Lower lobe of right lung (tissue), 2 donors: ENCODE measurements around the gene FIG4. TPM values are rescaled to one million over a fixed set of nuclear protein-coding genes. Genes with fewer than 3 reads are reported as not detected.

Source experiments
- ATAC-seq, 2 donors: fragments of 200-7000 bp; cut with Tn5 transposase; one replicate each; pipeline ENCODE4 v1.9.1; 2020 to 2022; ENCODE audit warnings: mild to moderate bottlenecking in 2 of 2, moderate library complexity in 2 of 2
- DNase-seq: peaks from one replicate; pipeline ENCODE4 v3.0.0-alpha.2; 2020
- H3K27ac ChIP-seq: fragments of 200-600 bp; one replicate; pipeline ENCODE4 v1.8.0; 2022
- H3K27me3 ChIP-seq: fragments of 200-600 bp; one replicate; pipeline ENCODE4 v1.8.0; 2022; ENCODE audit warnings: low read depth
- H3K36me3 ChIP-seq: fragments of 200-600 bp; one replicate; pipeline ENCODE4 v1.8.0; 2022; ENCODE audit warnings: mild to moderate bottlenecking
- H3K4me1 ChIP-seq: fragments of 200-600 bp; one replicate; pipeline ENCODE4 v1.8.0; 2022
- H3K4me3 ChIP-seq: fragments of 200-600 bp; one replicate; pipeline ENCODE4 v1.8.0; 2022; ENCODE audit warnings: mild to moderate bottlenecking
- H3K9me3 ChIP-seq: fragments of 200-600 bp; one replicate; pipeline ENCODE4 v1.8.0; 2022
- CTCF ChIP-seq: fragments of 200-600 bp; IDR thresholded peaks from one replicate; pipeline ENCODE4 v1.8.0; 2022; ENCODE audit warnings: antibody characterized with exemption, mild to moderate bottlenecking
- intact Hi-C: fragments of 100-400 bp; cut with DNase I; formaldehyde crosslinking; loops from one replicate; pipeline ENCODE4 v1.11.0; 2022
- long read RNA-seq: library from polyadenylated mRNA; unstranded; transcript quantifications from one replicate; pipeline ENCODE4 v2.0.0, GENCODE V29; 2021
- total RNA-seq: library from RNA; stranded (reverse); fragmentation: NEBNext Ultra II Directional; extraction: Animal tissue kit (Norgen Biotek cat#: 25700); gene quantifications from one replicate; pipeline ENCODE4 v1.2.1, GENCODE V29; 2021
- donor health status: DM: no; HTN: yes; CAD: no; lungs with severe emphysema.

FIG4 gene
- 44.5 TPM for total RNA-seq
- long read RNA-seq, transcript FIG4-201 (23 exons, 3,011 nt) = major isoform, 77 of 96 reads
- long read RNA-seq, partial matches to known transcripts = 8 of 96 reads
- long read RNA-seq, other reads (novel, unspliced or antisense) = 11 of 96 reads

GRCh38 chr6:109690737-109691621 is at the start of gene FIG4, which contains the start of gene AK9:
FIG4 (plus strand) TSS chr6:109691296; CDS start chr6:109691436, 140 bp downstream.
AK9 (minus strand) TSS chr6:109691202; CDS start chr6:109675745, 15,457 bp downstream.
- peak within 1 kb of the TSS; percentile 87 for H3K4me3 ChIP-seq
- ATAC-seq (peak; percentile 99), DNase-seq (peak; percentile 96)
- H3K4me1 ChIP-seq = peaks cover 27% of the 10 kb centered on the region
- peak; percentile 23 for TF ChIP-seq CTCF
- no peaks in the 10 kb centered on the region for H3K27me3 ChIP-seq
- peak within 1 kb of the TSS; percentile 85 for H3K27ac ChIP-seq
- intact Hi-C loops = no loop called here
- no peaks in the 10 kb centered on the region for H3K36me3 ChIP-seq
- no peaks in the 10 kb centered on the region for H3K9me3 ChIP-seq

GRCh38 chr6:109644131-109644530 is 47.0 kb upstream of the FIG4 start:
- H3K27me3 ChIP-seq = no peaks in the 10 kb centered on the region
- H3K9me3 ChIP-seq = no peaks in the 10 kb centered on the region
- intact Hi-C loops = no loop called here
- H3K36me3 ChIP-seq = no peaks in the 10 kb centered on the region
- DNase-seq (no peak), ATAC-seq (no peak)
- no peak overlapping the region for H3K27ac ChIP-seq
- H3K4me1 ChIP-seq = no peaks in the 10 kb centered on the region
- H3K4me3 ChIP-seq = no peak overlapping the region
- TF ChIP-seq CTCF = no peak

- intact Hi-C loops = no loop called here
- no peaks in the 10 kb centered on the region for H3K9me3 ChIP-seq
- H3K36me3 ChIP-seq = no peaks in the 10 kb centered on the region
- ATAC-seq (no peak), DNase-seq (no peak)
- no peaks in the 10 kb centered on the region for H3K27me3 ChIP-seq
- no peak for TF ChIP-seq CTCF
- no peak overlapping the region for H3K4me3 ChIP-seq
- no peak overlapping the region for H3K27ac ChIP-seq
- no peaks in the 10 kb centered on the region for H3K4me1 ChIP-seq
Observed at GRCh38 chr6:109653264-109653663, 37.8 kb upstream of the FIG4 start.

GRCh38 chr6:109655761-109656262 is 35.3 kb upstream of the FIG4 start:
- intact Hi-C loops = no loop called here
- H3K4me1 ChIP-seq = no peaks in the 10 kb centered on the region

More at GRCh38 chr6:109655761-109656262, 35.3 kb upstream of the FIG4 start:
- no peaks in the 10 kb centered on the region for H3K9me3 ChIP-seq
- DNase-seq (no peak), ATAC-seq (no peak)
- H3K27ac ChIP-seq = no peak overlapping the region
- H3K27me3 ChIP-seq = no peaks in the 10 kb centered on the region
- H3K4me3 ChIP-seq = no peak overlapping the region
- H3K36me3 ChIP-seq = no peaks in the 10 kb centered on the region
- TF ChIP-seq CTCF = no peak
